Activated CD4-positive, CD25-positive, alpha-beta regulatory T cell treated with anti-CD3 and anti-CD28 coated beads, Interleukin-2, amount 50 U/mL, for 16 hours (primary cell): ENCODE measurements around the gene ZNF600.
"Not testable (repeated sequence)": the region's sequence is repeated elsewhere in the genome, so short reads cannot be mapped to it uniquely, and the experiment has no call there.

Source experiments
- DNase-seq: peaks from one replicate; pipeline ENCODE4 v3.0.0-alpha.2; 2020; ENCODE audit warnings: low read depth, low spot score

ZNF600 gene

DNA sequence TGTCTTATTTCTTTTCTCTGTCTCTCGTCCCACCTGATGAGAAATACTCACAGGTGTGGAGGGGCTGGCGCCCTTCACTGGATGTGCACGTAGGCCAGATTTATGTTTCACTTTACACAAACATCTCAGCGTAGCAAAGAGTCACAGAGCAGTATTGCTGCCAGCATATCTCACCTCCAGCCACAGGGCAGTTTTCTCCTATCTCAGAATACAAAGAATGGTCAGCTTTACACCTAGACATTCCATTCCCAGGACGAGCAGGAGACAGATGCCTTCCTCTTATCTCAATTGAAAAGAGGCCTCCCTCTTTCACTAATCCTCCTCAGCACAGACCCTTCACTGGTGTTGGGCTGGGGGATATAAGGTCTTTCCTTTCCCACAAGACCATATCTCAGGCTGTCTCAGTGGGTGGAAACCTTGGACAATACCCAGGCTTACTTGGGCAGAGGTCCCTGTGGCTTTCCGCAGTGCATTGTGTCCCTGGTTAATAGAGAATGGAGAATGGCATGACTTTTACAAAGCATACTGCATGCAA lies 44.6 kb downstream of the ZNF600 start:
- DNase-seq, result no peak

DNA sequence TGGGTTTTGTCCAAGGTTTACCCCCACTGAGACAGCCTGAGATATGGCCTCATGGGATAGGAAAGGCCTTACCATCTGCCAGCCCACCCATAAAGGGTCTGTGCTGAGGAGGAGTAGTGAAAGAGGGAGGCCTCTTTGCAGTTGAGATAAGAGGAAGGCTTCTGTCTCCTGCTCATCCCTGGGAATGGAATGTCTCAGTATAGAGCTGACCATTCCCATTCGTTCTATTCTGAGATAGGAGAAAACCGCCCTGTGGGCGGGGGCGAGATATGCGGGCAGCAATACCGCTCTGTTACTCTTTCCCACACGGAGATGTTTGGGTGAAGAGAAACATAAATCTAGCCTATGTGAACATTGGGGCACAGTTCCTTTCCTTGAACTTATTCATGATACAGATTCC lies 45.2 kb downstream of the ZNF600 start:
- DNase-seq, result not testable (repeated sequence)

DNA sequence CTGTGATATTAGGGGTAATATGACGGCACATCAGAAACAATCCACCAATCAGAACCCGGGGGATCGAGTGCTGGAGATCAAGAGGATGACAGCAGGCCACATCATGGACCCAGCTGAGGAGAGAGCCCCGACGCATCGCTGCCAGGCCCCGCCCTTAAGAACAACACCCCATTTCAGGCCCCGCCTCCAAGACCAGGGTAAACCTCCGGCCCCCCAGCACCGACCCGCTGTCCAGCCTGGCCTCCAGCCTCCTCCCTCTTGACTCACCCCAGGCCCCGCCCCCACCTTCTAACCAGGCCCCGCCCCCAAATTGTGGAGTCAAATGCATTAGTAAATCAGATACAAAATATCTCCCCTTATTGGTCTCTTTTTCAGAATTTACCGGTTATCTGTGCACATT lies 47.0 kb downstream of the ZNF600 start:
- no peak for DNase-seq

DNA sequence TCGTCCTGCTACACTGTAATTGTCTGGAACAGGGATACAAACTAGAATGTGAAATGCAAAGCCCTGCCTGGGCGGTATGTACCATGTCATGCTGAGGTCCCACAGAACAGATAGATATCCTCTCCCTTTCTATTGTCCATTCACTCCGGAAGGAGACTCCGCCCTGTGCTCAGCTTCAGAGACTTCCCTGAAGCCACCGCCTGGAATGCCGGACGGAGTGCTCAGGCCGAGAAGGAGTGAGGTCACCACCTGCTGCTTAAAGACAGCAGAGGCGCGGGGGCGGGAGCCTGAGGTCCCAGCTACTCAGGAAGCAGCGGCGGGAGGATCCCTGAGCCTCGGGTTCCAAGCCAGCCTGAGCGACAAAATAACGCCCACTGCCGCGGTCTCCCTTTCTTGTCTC lies 50.9 kb downstream of the ZNF600 start:
- DNase-seq, result no peak

DNA sequence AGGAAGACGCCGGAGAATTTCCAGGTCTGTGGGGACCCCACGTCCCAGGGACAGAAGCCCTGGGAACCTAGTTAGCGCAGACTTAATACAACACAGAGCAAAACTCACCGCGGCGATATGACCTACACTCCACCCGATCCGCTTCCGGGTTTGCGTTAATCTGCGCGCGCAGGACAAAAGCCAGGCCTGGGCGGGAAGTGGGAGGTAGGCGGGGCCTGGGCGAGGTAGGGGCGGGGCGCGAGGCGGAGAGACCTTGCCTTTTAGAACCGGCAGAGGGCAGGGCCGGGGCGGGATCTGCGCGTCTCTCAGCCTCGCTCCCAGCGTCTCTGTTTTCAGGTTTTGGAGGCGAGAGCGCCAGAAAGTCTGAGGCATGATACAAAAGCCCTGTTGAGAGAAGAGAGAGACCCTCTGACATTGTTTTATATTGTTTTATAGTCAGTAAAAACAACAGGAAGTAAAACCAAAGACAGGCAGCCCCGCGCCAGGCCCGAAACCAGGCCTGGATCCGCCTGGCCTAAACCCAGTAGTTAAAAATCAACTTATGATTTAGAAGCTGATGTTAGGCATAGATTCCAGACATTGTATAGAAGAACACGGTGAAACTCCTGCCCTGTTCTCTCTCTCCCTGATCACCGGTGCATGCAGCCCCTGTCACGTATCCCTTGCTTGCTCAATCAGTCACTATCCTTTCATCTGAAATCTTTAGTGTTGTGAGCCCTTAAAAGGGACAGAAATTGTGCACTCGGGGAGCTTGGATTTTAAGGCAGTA lies 51.5 kb downstream of the ZNF600 start, which contains the start of gene ZNF611:
TSS of gene ZNF611 (minus strand) at position 152 of the 769 bp plus-strand sequence. CDS start 19,150 bp downstream, outside the sequence.
- DNase-seq, result peak; percentile 99

DNA sequence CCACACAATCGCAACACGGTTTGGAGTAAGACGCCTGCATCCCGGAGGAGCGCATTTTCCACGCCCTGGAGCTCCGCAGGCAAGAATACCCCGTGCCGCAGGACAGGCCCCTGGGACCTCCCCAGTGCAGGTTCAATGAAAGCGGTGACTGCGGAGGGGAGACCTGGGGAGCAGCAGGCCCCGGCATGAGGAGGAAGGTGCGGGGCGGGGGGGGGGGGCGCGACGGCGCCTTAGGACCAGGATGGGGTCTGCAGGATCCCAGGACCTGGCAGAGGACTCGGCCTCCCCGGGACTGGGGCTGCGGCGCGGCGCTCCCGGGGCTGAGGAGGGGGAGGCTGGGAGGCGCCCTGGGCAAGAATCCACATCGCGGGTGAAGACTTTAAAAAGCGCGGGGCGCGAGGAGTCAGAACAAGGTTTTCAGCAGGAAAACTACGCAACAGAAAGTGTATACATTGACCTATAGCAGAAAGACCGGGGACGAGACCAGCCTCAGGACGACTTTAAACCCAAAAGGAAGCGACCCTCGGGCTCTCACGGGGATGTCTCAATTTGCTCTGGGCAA lies 52.2 kb downstream of the ZNF600 start:
- DNase-seq, result no peak

DNA sequence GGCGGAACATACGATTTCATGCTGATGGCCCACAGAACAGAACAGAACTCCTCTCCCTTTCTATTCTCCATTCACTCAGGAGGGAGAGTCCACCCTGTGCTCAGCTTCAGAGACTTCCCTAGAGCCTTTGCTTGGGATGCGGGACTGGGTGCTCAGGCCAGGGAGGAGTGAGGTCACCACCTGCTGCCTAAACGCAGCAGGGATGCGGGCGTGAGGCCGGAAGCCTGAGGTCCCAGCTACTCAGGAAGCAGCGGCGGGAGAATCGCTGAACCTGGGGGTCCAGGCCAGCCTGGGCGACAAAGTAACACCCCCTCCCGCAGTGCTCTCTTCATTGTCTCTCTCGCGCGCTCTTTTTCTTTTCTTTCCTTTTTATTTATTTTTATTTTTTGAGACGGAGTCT lies 60.5 kb downstream of the ZNF600 start:
- DNase-seq, result not testable (repeated sequence)

DNA sequence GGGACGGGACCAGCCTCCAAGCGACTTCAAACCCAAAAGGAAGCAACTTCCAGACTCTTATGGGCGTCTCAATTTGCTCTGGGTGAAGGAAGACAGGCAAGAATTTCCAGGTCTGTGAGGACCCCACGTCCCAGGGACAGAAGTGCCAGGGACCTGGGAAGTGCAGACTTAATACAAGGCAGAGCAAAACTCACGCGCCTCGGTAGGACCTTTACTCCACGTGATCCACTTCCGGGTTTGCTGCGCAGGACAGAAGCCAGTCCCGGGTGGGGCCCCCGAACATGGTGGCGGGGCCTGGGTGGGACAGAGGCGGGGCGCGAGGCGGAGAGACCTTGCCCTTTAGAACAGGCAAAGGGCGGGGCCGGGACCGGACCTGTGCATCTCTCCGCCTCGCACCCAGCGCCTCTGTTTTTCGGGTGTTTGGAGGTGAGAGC lies 61.0 kb downstream of the ZNF600 start:
- DNase-seq, result no peak

DNA sequence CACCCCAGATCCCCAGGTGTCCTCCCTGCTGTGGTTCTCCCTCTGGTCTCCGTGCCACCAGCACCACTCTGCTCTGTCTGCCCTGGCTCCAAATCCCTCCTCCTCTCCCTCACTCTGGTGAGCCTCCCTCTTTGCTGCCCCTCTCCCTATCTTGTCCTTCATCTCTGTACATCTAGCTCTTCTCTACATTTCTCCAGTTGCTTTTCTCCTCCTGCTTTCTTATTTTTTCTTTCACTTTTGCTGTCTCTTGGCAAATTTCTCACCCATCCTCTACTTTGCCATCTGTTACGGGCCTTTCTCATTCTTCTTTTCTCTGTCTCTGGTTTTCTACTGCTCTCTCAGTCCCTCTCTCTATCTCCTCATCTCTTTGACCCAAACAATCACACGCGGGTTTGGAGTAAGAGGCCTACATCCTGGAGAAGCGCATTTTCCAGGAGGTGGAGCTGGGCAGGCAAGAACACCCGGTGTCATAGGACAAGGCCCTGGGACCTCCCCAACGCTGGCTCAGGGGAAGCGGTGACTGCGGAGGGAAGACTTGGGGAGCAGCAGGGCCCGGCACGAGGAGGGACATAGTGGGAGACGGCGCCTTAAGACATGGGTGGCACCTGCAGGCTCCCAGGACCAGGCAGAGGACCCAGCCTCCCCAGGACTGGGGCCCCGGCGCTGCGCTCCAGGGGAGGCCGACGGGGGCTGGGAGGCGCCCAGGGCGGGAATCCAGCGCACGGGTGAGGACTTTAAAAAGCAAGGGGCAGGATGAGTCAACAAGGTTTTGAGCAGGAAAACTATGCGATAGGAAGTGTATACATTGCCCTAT lies 61.7 kb downstream of the ZNF600 start:
- DNase-seq, result no peak

DNA sequence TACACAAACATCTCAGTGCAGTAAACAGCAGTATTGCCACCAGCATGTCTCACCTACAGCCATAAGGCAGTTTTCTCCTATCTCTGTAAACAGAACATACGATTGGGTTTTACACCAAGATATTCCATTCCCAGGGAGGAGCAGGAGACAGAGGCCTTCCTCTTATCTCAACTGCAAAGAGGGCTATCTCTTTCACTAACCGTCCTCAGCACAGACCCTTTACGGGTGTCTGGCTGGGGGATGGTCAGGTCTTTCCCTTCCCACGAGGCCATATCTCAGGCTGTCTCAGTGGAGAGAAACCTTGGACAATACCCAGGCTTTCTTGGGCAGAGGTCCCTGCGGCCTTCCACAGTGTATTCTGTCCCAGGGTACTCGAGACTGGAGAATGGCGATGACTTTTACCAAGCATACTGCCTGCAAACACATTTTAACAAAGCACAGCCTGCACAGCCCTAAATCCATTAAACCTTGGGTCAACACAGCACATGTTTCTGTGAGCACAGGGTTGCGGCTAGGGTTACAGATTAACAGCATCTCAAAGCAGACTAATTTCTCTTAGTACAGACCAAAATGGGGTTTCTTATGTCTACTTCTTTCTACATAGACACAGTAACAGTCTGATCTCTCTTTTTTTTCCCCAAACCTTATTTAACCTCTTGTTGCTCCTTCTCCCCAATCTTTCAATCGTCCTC lies 62.5 kb downstream of the ZNF600 start:
- DNase-seq, result not testable (repeated sequence)

DNA sequence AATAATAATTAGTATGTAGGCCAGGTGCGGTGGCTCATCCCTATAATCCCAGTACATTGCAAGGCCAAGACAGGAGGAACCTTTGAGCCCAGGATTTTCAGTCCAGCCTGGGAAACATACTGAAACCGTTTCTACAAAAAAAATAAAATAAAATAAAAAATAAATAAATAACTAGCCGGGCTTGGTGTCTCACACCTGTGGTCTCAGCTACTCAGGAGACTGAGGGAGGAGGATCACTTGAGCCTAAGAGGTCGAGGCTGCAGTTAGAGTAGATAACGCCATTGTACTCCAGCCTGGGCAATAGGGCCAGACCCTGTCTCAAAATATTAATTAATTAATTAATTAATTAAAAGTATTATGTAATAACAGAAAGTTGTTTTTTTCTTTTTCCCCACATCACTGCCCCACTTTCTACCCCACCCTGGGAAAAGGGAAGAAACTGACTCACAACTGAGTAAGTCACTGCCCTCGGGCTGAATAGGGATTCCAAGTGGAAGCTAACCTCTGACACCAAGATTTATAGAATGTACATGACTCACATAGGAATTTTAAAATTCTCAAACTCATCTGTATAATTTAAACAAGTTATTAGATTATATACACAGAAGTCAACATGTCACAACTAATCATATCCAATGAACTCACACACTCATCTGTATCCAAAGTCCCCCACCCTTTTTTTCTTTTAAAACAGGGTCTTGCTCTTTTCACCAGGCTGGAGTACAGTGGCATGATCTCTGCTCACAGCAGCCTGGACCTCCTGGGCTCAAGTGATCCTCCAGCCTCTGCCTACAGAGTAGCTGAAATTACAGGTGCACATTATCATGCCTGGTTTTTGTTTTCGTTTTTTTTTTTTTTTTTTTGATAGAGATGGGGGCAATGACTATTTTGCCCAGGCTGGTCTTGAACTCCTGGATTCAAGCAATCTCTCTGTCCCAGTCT lies 64.3 kb downstream of the ZNF600 start:
- DNase-seq, result no peak

DNA sequence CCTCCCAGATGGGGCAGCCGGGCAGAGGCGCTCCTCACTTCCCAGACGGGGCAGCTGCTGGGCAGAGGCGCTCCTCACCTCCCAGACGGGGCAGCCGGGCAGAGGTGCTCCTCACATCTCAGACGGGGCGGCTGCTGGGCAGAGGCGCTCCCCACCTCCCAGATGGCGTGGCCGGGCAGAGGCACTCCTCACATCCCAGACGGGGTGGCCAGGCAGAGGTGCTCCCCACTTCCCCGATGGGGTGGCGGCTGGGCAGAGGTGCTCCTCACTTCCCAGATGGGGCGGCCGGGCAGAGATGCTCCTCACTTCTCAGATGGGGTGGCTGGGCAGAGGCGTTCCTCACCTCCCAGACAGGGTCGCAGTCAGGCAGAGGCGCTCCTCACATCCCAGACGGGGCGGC lies 66.0 kb downstream of the ZNF600 start:
- not testable (repeated sequence) for DNase-seq

DNA sequence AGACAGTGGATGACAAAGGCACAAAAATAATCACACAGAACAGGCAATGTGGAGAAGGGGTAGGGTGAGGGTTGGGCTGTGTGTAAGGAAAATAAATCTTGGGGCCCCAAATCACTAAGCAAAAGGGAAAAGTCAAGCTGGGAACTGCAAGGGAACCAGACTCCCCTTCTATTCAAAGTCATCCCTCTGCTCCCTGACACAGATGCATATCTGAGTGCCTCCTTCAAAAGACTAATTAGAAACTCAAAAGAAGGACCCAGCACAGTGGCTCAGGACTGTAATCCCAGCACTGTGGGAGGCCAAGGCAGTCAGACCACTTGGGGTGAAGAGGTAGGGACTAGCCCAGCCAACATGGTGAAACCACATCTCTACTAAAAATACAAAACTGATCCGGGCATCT lies 70.1 kb downstream of the ZNF600 start:
- DNase-seq, result no peak

DNA sequence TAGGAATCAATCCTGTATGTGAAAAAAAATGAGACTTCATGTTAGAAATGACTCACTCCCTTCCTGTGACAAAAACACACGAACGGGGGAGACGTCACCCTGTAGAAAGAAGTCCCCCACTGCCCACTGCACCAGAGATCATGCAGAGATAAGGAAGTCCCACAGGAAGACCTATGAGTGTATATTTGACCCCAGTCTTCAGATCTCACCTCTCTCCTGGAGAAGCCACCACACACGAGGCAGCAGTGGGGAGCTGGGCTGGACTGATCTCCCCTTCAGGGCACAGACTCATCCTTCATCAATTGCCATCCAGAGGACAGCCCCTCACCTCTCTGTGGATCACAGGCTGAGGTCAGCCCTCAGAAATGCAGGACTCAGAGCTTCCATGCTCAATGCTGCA lies 70.7 kb downstream of the ZNF600 start:
- DNase-seq, result not testable (repeated sequence)

DNA sequence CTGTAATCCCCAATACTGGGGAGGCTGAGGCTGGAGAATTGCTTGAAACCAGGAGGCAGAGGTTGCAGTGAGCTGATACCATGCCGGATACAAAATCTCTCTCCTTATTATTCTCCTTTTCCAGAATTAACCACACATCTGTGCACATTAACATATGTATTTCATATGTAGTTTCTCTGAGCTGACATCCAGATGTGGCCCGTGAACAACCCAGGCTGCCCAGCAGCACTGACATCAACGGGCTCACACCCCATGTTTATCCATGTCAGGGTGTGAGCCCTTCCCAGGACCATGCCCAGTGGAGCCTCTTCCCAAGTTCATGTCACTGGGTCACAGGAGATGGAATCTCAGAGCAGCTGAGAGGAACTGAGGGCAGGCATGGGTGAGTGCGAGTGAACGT lies 71.3 kb downstream of the ZNF600 start:
- DNase-seq, result not testable (repeated sequence)
